Measurements from ENCODE around the gene RBFOX1.

RBFOX1 gene

DNA sequence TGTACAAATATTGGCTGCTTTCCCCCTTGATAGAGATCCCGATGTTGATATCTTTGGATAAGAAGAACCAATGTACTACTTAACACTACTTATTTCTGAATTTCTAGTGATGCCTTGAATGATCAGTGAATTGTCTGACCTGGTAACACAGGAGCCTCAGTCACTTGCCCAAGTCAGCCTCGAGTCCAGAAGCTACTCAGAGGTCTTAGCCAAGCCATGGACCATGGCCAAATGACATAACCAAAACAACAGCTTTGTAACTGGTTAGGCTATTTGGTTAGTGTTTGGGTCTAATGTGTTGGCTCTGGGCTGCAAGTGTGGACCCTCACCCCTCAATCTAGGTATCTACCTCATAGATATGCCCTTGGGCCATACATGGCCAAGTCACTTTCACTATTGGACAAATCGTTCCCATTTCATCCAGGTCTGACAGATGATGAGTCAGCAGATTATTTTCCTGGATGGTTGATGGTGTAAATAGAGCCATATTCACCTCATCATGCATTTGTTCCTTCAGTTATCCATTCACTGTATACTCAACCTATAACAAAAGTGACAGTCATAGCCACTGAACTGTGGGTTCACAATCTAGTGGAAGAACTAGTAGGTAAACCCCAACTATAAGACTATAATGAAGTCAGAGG is 3.5 kb downstream of the RBFOX1 start:
- no peak for DNase-seq

DNA sequence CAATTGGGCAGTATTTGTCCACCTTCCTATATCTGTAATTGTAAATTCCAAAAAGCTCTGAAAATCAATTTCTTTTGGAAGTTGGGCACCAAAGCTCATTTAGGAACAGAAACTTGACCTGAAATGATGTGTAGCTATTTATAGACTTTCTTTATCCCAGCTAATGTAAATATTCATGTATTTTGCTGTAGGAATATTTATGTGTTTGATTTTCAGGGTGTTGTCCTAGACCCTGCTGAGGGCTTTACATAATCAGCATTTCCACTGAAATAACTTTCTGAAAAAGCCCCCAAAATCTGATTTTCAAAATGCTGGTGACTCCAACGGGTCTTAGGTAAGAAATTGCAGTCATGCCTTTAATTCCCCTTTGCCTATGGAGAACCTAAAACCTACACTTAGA is 4.1 kb downstream of the RBFOX1 start:
- DNase-seq = no peak

DNA sequence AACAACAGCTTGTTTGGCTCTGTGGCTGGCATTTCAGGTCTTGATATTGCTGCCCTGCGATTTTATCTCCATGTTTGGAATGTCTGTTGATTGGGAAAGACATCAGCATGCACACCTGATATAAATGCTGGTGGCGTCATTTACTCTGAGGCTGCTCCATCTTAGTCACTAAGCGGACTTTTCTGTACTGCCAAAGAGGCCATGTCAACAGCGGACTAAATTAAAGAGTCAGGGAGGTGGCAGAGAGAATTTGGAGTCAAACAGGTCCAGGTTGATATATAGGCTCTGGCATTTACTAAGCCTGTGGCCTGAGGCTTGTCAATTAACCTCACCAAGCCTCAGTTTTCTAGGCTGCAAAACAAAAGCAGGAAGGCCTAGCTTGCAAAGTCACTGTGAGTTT is 6.2 kb downstream of the RBFOX1 start:
- DNase-seq = no peak

DNA sequence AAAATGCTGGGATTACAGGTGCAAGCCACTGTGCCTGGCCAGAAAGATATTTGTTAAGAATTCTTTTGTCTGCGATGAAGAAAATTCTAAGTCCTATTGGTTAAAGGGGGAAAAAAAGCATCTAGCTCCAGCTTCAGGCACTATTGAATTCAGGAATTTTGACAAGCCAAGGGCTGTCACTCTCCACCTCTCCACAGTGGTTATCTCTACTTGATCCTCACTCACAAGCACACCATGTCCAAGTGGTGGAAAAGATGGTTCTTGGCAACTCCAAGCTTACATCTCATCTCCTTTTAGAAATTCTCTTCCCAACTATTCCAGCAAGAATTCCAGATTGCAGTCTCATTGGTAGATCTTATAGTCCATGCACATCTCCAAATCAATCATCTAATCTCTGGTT is 7.1 kb downstream of the RBFOX1 start:
- no peak for DNase-seq

DNA sequence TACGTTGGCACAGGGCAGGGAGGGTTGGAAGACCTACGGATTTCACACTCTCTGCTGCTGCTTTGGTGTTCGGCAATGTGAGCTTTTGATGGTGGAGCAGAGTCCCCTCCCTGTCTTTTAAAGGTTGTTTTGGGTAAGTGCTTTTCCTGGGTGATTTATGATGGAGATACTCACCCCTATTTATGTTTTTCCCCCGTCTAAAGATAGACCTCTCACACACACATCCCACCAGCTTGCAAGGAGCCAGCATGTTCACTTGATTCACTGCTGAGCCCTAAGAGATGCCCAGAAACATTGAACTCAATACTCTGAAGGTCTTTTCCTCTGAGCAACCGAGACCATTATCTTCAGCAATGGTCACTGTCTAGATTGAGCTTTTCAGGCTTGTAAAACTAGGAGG is 8.3 kb downstream of the RBFOX1 start:
- no peak for DNase-seq

DNA sequence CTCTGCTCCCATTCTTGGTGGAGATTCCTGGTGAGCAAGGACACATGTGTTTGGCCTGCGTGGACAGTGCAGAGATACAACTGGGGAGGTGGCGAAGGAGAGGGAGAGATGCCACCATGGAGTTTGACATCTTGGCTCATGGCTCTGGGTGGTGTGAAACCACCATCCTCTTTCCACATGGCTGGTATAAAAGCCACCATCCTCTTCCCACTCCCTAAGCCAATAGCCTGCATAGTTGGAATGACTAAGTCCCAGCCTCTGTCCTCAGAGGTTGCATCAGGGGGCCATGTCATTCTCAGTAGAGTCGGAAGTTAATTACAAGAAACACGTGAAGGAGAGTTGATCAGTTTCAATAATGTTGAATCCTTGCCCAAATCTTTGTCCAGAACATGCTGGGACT is 10.0 kb downstream of the RBFOX1 start:
- no peak for DNase-seq

DNA sequence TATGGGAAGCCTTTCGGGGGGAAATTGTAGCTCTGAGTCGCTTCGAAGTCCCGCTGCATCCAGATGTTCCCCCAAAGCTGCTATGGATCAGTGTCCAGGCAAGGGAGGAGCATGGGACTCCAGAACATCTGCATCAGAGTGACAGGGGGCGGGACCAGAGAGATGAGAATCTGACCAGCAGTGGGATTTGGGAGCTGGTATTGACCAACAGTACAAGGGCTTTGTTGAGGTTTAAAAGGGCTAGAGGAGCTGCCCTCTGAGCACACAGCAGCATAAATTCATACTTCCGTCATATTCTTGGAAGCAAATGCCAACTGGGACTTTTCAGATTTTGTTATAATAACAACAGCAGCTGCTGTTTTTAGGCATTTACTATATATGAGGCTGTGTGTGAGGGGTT is 10.6 kb downstream of the RBFOX1 start:
- DNase-seq = no peak

DNA sequence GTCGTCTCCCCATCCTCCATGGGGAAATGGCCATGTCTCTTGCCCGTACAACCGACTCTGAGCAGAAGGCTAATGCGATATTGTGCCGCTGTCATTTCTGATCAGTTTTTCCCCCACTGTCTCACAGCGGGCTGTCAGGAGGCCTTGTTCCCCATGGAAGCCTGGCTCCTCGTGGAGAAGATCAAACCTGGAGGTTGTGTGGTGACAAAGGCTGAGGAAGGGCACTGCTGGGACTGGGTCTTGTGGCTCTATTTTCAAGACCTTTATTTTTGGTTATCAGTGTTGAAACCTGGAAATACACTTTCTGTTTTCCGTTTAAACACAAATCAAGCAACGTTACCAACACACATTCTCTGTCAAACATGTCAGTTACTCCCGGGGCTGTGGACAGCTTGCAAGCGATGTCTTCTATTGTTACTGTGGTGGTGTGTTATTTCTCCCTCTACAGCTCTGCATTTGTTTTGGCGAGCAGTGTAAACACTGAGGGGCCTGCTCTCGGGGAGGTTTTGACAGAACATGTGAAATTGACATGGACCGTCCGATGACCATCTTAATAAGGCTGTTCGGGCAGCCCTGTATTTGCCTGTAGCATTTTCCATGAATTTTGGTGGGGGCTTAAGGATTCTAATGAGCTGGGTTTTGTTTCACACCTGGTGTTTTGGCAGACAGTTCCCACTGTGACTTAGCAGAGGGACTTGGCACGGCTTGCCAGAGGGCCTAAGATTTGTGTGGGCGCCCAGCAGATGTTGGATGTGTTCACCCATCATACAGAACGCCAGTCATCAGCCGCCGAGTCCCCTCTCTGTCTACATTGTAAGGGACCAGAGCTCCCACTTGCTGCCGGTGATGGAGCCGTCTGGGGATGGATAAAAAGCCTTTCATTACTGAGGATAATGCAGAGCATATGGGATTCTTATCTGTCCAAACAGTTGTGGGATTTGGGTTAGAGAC is 12.5 kb downstream of the RBFOX1 start:
- DNase-seq = no peak

DNA sequence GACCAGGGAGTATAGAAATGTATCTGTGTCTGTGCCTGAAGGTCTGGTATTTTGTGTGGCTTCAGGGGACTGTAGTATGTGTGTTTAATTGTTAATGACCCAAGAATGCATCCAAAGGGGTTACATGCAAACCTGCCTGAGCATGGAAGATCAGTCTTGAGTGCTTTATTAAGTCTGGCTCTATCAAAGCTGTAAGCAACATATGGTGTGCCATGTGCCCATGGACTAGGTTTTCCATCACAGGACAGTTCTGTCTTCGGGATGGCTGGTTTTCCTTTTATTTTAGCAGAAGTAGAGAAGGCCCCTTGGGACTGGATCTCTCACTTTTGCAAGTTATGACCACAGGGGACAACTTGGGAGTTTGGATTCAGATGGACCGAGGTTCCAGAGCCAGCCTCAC is 18.2 kb downstream of the RBFOX1 start:
- no peak for DNase-seq

DNA sequence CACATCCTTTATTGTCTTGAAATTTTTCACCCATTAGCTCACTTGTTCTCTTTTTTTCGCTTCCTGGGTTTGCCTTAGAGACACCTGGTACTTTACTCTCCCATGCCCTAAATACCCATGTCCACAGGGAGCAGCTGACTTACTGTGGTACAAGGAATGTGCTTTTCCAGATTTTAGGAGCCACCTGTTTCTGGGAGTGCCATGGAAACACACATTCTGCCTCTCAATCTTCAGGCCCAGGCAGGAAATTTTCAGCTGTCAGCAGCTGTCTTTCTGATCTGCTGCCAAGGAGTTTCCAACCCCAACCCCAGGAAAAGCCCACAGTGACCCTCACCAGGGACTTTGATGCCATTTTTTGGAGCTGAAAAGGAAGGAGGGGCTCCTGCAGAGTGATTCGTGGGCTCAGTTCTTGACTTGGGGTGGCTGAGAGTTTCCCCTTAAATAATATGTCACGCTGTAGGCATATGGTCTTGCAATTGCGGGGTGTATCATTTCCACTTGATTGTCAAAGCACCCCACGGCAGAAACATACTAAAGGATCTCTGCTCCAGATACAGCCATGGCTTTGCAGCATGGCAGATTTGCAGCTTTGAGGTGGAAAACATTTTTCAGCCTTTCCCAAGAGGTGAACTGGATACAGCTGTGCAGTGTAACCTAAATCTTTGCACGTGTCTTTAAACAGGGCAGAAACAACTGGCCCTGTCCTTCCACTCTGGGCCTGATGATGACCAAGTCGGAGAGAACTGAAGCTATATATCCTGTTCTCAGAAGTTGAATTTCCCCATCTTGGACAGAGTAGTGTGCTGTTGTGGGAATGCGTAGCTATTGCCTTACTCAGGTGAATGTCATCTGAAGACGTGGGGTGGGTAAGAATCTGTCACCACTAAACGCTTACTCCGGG is 19.2 kb downstream of the RBFOX1 start:
- no peak for DNase-seq

DNA sequence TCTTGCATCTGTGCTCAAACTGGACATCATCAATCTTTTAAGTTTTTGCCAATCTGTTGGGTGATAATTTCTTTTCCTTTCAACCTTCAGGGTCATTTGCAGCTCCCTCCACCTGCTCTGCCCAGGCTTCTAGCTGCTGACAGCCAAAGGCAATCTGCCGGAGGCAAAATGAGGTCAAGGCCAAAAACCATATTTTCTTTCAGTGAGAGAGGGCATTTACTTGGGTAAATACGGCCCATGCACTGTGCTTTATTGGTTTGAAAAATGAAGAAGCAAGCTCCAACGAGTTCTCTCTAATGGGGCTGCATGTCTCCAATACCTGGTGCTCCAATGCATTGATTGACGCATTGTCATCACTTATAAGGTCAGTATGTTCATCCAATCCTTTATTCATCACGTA is 23.1 kb downstream of the RBFOX1 start:
- DNase-seq = no peak

DNA sequence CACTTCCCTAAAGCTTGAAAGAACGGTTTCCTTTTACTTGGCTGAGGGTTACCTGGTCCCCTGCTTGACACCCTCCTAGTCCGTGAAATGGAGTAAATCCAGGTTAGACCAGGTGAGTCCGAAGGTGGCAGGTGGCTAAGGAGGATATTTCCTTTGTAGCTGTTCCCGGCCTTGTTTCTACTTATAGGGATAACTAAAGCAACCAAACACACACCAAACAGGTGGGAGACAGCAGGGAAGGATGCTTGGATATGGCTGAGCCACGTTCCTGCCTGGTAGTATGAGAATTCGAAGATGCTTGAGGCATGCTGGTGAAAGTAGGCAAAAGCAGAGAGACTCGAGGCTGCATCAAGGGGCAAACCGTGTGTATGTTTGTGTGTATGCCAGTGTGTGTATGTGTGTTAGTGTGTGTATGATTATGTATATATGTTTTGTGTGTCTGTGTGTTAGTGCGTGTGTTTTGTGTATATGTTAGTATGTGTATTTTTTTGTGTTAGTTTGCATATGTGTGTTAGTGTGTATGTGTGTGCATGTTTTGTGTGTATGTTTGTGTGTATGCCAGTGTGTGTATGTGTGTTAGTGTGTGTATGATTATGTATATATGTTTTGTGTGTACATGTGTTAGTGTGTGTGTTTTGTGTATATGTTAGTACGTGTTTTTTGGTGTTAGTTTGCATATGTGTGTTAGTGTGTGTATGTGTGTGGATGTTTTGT is 28.9 kb downstream of the RBFOX1 start:
- DNase-seq = no peak

DNA sequence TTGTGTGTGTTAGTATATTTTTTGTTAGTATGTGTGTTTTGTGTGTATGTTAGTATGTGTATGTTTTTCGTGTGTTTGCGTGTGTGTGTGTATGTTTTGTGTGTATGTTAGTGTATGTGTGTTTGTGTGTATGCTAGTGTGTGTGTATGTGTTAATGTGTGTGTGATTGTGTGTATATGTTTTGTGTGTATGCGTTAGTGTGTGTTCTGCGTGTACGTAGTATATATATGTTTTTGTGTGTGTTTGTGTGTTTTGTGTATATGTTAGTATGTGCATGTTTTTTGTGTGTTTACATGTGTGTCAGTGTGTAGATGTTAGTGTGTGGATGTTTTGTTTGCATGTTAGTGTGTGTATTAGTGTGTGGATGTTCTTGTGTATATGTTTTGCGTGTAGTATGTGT is 29.6 kb downstream of the RBFOX1 start:
- no peak for DNase-seq

DNA sequence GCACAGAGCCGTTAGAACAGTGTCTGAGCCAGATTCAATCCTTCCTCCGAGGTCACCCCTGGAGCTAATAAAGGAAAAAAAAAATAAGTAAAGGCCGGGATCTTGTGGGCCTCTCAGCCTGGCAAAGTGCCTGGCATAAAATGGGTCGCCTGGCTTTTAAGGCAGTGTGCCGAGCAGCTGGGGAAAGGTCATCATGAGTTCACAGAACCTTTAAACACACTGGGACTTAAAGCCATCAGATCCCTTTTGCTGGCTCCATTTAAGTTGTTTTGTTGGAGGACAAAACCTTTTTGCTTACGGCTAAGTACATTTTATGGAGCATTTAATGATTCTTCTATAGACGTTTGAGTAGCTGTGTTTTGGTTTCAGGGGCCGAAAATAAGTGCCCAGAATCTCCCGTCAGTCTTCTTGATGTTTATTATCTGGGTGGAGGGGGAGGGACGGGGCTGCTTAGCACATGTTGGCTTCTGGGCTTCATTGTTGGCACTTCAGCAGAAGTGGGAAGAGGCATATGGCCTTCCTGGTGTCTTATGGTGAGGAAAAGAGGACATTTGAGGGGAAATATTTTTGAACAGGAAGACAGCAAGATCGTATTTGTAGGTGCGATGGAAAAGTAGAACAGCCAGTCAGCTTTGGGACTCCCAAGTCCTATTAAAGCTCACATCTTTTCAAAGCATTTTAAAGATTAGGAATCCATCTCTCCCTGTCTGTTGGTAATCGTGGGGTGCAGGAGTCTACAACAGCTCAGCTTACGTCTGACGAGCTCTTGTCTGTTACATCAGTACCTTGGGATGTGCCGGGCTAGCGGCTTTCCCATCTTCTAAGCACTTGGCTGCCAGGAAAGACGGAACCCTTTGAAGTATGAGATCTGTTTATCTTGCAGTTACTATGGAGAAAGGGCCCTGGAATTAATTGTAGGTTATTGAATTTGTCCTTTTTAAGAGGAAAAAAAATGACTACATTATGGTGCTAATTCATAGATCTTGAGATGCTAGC is 31.1 kb downstream of the RBFOX1 start:
- DNase-seq = no peak

DNA sequence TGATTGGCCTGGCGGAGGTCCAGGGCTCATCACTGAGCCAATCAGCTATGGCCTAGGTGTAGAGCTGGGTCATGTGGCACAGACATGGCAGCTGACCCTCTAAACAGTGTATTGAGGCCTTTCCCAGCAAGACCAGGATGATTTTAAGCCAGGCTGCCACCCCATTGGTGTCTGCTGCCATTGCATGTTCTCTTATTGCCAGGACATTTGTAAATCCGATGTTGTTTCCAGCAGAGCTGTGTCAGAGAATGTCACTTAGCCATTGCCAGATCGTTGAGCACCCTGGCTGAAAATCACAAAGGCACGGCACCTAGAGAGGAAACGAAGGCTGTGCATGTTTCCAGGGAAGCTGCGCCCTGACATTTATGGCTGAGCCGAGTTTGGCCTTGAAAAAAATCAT is 33.4 kb downstream of the RBFOX1 start:
- no peak for DNase-seq

DNA sequence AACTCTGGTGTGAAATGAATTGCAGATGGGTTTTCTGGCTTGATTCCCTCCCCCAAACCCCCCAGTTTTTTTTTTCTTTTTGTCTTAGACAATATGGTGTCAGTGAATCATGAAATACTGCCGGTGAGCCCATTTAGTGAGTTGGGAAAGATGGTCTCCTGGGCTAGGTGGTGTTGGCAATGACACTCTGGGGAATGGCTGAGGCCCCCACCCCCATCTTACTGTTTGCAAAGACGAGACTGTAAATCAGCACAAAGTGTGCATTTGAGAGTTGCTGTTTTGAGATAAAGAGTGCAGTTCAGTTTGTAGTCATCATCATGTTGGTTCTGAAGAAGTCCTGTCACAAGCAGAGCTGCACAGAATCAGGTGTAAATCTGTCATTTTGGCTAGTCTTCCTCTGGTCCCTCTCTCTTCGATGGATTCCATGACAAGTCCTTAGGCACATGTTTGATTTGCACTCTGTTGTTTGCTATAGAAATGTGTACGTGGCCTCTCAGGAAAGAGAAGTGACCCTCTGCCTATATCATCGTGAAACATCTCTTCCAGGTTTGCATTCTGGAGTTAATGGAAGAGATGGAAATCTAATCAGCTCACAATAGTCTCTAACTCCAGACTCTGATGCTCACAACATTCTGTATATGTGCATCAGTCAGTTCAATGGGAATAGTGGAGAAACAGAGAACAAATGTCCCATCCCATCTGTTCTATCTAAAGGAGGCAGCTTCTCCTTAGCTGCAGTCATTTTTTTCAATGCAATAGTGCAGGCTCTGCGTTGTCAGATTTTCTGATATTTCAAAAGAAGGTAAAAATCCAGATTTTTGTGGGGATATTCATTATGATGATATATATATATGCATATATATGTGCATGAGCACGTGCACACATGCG is 34.6 kb downstream of the RBFOX1 start:
- no peak for DNase-seq

DNA sequence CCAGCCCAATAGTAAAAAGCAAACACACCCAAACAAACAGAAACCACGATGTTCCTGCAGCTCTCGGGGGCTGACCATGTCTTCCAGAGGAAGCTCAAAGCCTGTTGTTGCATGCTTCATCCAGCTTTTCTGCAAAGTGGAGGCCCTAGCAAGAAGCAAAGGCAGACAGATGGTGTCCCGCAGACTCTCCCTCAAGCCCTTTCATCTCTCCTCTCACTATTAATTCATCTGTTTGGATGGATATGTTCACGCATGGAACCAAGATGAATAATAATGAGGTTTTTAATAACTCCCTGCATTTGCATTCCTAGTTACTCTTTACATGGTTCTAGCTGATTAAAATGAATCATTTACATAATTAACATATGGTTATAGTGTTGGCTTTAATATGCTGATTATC is 36.6 kb downstream of the RBFOX1 start:
- no peak for DNase-seq

DNA sequence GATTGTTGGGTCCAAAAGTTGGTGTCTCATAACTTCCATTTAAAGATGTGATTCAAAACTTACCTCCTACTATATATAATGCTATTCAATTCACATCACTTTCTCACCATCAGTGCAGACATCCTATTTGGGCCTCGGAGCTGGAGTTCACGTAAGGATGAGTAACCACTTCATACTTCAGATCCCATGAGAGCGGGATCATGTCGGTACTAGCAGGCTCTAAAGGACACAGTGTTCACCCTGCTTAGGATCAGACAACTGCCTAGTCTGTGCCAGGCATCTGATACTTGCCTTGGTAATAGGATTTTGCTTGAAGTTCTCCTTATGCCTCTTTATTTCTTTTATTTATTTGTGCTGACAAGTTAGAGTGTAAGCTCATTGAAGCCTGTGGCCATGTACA is 39.5 kb downstream of the RBFOX1 start:
- DNase-seq = no peak

DNA sequence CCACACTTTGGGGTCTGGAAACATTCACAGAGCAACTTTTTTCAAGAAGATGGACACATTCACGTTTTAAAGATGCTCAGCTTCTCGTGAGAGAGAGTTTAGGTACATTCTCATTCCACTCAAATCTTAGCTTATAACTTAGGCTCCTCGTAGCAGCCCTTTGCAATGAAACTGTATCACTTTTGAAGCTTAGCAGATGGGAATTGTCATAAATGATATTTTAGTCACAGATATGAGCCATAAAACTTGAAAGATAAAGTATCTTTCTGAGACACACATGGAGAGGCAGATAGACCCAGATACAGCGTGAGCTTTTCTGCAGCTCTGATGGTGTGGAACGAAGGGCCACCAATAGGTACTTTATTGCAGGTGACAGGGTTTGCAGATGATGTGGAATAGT is 41.1 kb downstream of the RBFOX1 start:
- DNase-seq = no peak

DNA sequence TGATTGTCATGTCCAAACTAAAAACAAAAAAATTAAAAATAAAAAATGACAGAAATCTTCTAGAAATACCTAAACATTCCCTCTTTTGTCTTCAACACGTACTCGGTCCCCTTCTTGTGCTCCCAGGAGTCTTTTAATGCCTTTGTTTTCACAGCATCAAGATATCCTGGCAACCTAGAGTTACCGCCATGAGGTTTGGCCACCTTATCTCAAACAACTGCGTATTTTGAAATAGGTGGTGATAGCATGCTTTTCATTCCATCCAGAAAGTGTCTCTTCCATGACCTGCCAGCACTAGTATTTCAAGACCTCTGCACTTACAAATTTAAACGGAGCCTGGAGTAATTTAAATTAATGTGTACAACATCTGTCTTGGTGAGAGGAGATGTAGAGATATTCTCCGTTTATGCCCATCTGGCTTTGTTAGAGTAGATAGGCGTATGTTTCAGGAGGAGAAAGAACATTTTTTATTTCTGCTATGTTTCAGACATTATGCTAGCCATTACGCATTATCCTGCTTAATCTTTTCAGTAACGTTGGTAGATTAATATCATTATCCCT is 42.0 kb downstream of the RBFOX1 start:
- DNase-seq = no peak

Data from activated T-cell treated with anti-CD3 and anti-CD28 coated beads, Interleukin-2, amount 50 U/mL, for 48 hours (primary cell).